HEK293 (cell line): Measurements from ENCODE around the gene TPRN.
A peak's percentile ranks its signal among the peaks of the same experiment; 100 is the strongest.

Experiments
- BCL11B ChIP-seq: fragments of 450-650 bp; formaldehyde crosslinking; IDR thresholded peaks from 2 replicates; pipeline ENCODE4 v1.5.1; 2016; ENCODE audit warnings: low read depth, missing biosample characterization, missing genetic modification characterization
- EGR2 ChIP-seq: fragments of 450-650 bp; formaldehyde crosslinking; IDR thresholded peaks from 2 replicates; pipeline ENCODE4 v1.5.1; 2016; ENCODE audit warnings: low read depth, missing biosample characterization, missing genetic modification characterization
- GFI1B ChIP-seq: fragments of 450-650 bp; formaldehyde crosslinking; IDR thresholded peaks from 2 replicates; pipeline ENCODE4 v1.5.1; 2016; ENCODE audit warnings: missing biosample characterization, missing genetic modification characterization
- GLI2 ChIP-seq: fragments of 450-650 bp; formaldehyde crosslinking; IDR thresholded peaks from 2 replicates; pipeline ENCODE4; 2017; ENCODE audit warnings: missing biosample characterization, missing genetic modification characterization, low read depth, borderline replicate concordance
- GLIS1 ChIP-seq: fragments of 450-650 bp; formaldehyde crosslinking; IDR thresholded peaks from 2 replicates; pipeline ENCODE4 v1.5.1; 2016; ENCODE audit warnings: missing biosample characterization, missing genetic modification characterization
- MEIS1 ChIP-seq: sonication (generic); formaldehyde crosslinking; IDR thresholded peaks from 2 replicates; pipeline ENCODE4 v1.8.1; 2022; ENCODE audit warnings: missing genetic modification reagents, mild to moderate bottlenecking, borderline replicate concordance
- YY2 ChIP-seq: fragments of 450-650 bp; formaldehyde crosslinking; IDR thresholded peaks from 2 replicates; pipeline ENCODE4 v1.5.1; 2016; ENCODE audit warnings: missing biosample characterization, missing genetic modification characterization
- ZBTB20 ChIP-seq: fragments of 450-650 bp; formaldehyde crosslinking; IDR thresholded peaks from 2 replicates; pipeline ENCODE4 v1.5.1; 2016; ENCODE audit warnings: missing biosample characterization, missing genetic modification characterization
- ZBTB7A ChIP-seq: fragments of 450-650 bp; formaldehyde crosslinking; IDR thresholded peaks from 2 replicates; pipeline ENCODE4 v1.5.1; 2016; ENCODE audit warnings: low read depth, missing biosample characterization, missing genetic modification characterization
- ZFP3 ChIP-seq: fragments of 450-650 bp; formaldehyde crosslinking; IDR thresholded peaks from 2 replicates; pipeline ENCODE4 v1.5.1; 2016; ENCODE audit warnings: low read depth, missing biosample characterization, missing genetic modification characterization
- ZFP41 ChIP-seq: fragments of 450-650 bp; formaldehyde crosslinking; IDR thresholded peaks from 2 replicates; pipeline ENCODE4 v1.5.1; 2016; ENCODE audit warnings: missing biosample characterization, missing genetic modification characterization, borderline replicate concordance
- ZNF211 ChIP-seq: fragments of 450-650 bp; formaldehyde crosslinking; IDR thresholded peaks from 2 replicates; pipeline ENCODE4 v1.5.1; 2016; ENCODE audit warnings: low read depth, missing biosample characterization, missing genetic modification characterization
- ZNF214 ChIP-seq: fragments of 450-650 bp; formaldehyde crosslinking; IDR thresholded peaks from 2 replicates; pipeline ENCODE4 v1.5.1; 2017; ENCODE audit warnings: missing biosample characterization, mild to moderate bottlenecking, missing genetic modification characterization, borderline replicate concordance
- ZNF221 ChIP-seq: fragments of 450-650 bp; formaldehyde crosslinking; IDR thresholded peaks from 2 replicates; pipeline ENCODE4 v1.5.1; 2017; ENCODE audit warnings: missing biosample characterization, missing genetic modification characterization, borderline replicate concordance
- ZNF366 ChIP-seq: fragments of 450-650 bp; formaldehyde crosslinking; conservative IDR thresholded peaks from 2 replicates; pipeline ENCODE4 v1.5.1; 2016; ENCODE audit warnings: missing biosample characterization, missing genetic modification characterization
- ZNF48 ChIP-seq: fragments of 450-650 bp; formaldehyde crosslinking; IDR thresholded peaks from 2 replicates; pipeline ENCODE4 v1.5.1; 2016; ENCODE audit warnings: missing biosample characterization, missing genetic modification characterization
- ZNF510 ChIP-seq: fragments of 450-650 bp; formaldehyde crosslinking; IDR thresholded peaks from 2 replicates; pipeline ENCODE4 v1.5.1; 2018; ENCODE audit warnings: mild to moderate bottlenecking, missing genetic modification characterization, missing biosample characterization; ENCODE audit not compliant: insufficient replicate concordance
- ZNF555 ChIP-seq: fragments of 450-650 bp; formaldehyde crosslinking; conservative IDR thresholded peaks from 2 replicates; pipeline ENCODE4 v1.5.1; 2017; ENCODE audit warnings: missing biosample characterization, mild to moderate bottlenecking, missing genetic modification characterization, inconsistent platforms
- ZNF610 ChIP-seq: fragments of 450-650 bp; formaldehyde crosslinking; IDR thresholded peaks from 2 replicates; pipeline ENCODE4 v1.5.1; 2016; ENCODE audit warnings: missing biosample characterization, missing genetic modification characterization, borderline replicate concordance
- ZNF677 ChIP-seq: fragments of 450-650 bp; IDR thresholded peaks from 2 replicates; pipeline ENCODE4 v1.5.0; 2018; ENCODE audit warnings: missing biosample characterization, mild to moderate bottlenecking, missing genetic modification characterization, moderate library complexity
- ZNF785 ChIP-seq: fragments of 450-650 bp; formaldehyde crosslinking; IDR thresholded peaks from 2 replicates; pipeline ENCODE4 v1.5.1; 2016; ENCODE audit warnings: missing biosample characterization, missing genetic modification characterization
- ZNF837 ChIP-seq: fragments of 450-650 bp; formaldehyde crosslinking; IDR thresholded peaks from 2 replicates; pipeline ENCODE4 v1.5.1; 2016; ENCODE audit warnings: missing biosample characterization, missing genetic modification characterization
- ZSCAN23 ChIP-seq: fragments of 450-650 bp; formaldehyde crosslinking; IDR thresholded peaks from 2 replicates; pipeline ENCODE4 v1.5.1; 2016; ENCODE audit warnings: missing biosample characterization, missing genetic modification characterization
- TF ChIP-seq, protein P1 (sequence below): fragments of 450-650 bp; formaldehyde crosslinking; IDR thresholded peaks from 2 replicates; pipeline ENCODE4 v1.5.1; 2016; ENCODE audit warnings: missing biosample characterization, missing genetic modification characterization
- TF ChIP-seq, protein P2 (sequence below): fragments of 450-650 bp; formaldehyde crosslinking; IDR thresholded peaks from 2 replicates; pipeline ENCODE4 v1.5.1; 2016; ENCODE audit warnings: missing biosample characterization, missing genetic modification characterization
- TF ChIP-seq, protein P3 (sequence below): fragments of 450-650 bp; formaldehyde crosslinking; IDR thresholded peaks from 2 replicates; pipeline ENCODE4 v1.5.1; 2016; ENCODE audit warnings: missing biosample characterization, missing genetic modification characterization
- TF ChIP-seq, protein P4 (sequence below): fragments of 450-650 bp; formaldehyde crosslinking; IDR thresholded peaks from 2 replicates; pipeline ENCODE4 v1.5.1; 2017; ENCODE audit warnings: missing biosample characterization, missing genetic modification characterization
- TF ChIP-seq, protein P5 (sequence below): IDR thresholded peaks from 2 replicates; pipeline ENCODE4 v1.6.1; 2011; ENCODE audit warnings: mild to moderate bottlenecking, low read depth, low read length, borderline replicate concordance
- TF ChIP-seq, protein P6 (sequence below): fragments of 450-650 bp; formaldehyde crosslinking; IDR thresholded peaks from 2 replicates; pipeline ENCODE4 v1.5.1; 2016; ENCODE audit warnings: missing biosample characterization, missing genetic modification characterization

The TPRN gene

DNA sequence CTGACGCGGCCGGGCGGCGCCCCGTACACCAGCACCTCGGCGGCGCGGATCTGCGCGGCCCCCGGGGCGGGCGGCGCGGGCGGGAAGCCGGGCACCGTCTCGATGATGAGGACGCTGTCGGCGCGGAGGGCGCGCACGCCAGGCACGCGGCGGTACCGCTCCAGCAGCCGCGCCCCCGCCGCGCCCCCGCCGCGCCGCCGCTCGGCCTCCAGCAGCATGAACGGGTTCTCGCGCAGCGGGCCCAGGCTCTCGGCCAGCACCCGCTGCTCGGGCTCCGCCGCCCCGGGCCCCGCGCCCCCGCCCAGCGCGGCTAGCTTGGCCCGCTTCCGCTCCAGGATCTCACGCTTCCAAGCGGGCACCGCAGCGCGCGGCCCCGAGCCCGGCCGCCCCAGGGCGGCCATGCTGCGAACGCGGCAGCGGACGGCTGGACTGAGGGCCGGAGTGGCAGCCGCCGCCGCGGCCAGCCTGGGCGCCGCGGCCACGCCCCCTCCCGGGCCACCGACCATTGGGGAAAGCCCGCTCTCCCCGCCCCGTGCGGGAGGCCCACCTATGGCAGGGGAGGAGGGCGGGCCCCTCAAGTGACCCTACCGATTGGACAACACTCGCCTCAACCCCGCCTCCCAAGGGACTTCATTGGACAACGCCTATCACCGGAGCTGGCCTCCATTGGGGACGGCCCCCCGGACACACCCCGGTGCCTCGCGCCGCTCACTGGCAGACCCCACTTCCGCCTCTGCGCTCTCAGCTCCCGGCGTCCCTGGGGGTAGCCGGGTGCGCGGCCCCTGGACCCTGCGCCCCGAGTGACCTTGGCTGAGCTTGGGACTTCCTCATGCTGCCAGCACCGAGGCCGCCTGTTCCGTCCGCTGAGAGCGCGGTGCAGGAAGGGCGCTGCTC is at the start of gene TPRN (continued):
- TF ChIP-seq, protein P1, sequence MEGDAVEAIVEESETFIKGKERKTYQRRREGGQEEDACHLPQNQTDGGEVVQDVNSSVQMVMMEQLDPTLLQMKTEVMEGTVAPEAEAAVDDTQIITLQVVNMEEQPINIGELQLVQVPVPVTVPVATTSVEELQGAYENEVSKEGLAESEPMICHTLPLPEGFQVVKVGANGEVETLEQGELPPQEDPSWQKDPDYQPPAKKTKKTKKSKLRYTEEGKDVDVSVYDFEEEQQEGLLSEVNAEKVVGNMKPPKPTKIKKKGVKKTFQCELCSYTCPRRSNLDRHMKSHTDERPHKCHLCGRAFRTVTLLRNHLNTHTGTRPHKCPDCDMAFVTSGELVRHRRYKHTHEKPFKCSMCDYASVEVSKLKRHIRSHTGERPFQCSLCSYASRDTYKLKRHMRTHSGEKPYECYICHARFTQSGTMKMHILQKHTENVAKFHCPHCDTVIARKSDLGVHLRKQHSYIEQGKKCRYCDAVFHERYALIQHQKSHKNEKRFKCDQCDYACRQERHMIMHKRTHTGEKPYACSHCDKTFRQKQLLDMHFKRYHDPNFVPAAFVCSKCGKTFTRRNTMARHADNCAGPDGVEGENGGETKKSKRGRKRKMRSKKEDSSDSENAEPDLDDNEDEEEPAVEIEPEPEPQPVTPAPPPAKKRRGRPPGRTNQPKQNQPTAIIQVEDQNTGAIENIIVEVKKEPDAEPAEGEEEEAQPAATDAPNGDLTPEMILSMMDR = no peak
- no peak for TF ChIP-seq MEIS1 (CRISPR knock-in tag)
- TF ChIP-seq GFI1B (tag by site-specific recombination) = no peak
- no peak; the same call in 1 of the 2 replicates for TF ChIP-seq ZNF610 (tag by site-specific recombination)
- no peak for TF ChIP-seq ZNF214 (tag by site-specific recombination)
- TF ChIP-seq, protein P2, sequence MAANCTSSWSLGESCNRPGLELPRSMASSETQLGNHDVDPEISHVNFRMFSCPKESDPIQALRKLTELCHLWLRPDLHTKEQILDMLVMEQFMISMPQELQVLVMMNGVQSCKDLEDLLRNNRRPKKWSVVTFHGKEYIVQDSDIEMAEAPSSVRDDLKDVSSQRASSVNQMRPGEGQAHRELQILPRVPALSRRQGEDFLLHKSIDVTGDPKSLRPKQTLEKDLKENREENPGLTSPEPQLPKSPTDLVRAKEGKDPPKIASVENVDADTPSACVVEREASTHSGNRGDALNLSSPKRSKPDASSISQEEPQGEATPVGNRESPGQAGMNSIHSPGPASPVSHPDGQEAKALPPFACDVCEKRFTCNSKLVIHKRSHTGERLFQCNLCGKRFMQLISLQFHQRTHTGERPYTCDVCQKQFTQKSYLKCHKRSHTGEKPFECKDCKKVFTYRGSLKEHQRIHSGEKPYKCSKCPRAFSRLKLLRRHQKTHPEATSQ (tag by site-specific recombination) = 0 out of 2 replicates have a peak, but pooled peaks have one; percentile 60
- no peak for TF ChIP-seq ZNF677
- peak; percentile 81; the same call in 1 of the 2 replicates for TF ChIP-seq ZBTB7A (tag by site-specific recombination)
- TF ChIP-seq ZSCAN23 (tag by site-specific recombination) = no peak
- TF ChIP-seq, protein P3, sequence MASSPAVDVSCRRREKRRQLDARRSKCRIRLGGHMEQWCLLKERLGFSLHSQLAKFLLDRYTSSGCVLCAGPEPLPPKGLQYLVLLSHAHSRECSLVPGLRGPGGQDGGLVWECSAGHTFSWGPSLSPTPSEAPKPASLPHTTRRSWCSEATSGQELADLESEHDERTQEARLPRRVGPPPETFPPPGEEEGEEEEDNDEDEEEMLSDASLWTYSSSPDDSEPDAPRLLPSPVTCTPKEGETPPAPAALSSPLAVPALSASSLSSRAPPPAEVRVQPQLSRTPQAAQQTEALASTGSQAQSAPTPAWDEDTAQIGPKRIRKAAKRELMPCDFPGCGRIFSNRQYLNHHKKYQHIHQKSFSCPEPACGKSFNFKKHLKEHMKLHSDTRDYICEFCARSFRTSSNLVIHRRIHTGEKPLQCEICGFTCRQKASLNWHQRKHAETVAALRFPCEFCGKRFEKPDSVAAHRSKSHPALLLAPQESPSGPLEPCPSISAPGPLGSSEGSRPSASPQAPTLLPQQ (tag by site-specific recombination) = no peak
- no peak for TF ChIP-seq YY2
- TF ChIP-seq EGR2 (tag by site-specific recombination) = no peak
- no peak for TF ChIP-seq ZNF555 (tag by site-specific recombination)
- no peak for TF ChIP-seq ZNF211
- TF ChIP-seq BCL11B (tag by site-specific recombination) = peak; percentile 91
- TF ChIP-seq GLIS1 = peak; percentile 93
- no peak for TF ChIP-seq GLI2 (tag by site-specific recombination)
- TF ChIP-seq, protein P4, sequence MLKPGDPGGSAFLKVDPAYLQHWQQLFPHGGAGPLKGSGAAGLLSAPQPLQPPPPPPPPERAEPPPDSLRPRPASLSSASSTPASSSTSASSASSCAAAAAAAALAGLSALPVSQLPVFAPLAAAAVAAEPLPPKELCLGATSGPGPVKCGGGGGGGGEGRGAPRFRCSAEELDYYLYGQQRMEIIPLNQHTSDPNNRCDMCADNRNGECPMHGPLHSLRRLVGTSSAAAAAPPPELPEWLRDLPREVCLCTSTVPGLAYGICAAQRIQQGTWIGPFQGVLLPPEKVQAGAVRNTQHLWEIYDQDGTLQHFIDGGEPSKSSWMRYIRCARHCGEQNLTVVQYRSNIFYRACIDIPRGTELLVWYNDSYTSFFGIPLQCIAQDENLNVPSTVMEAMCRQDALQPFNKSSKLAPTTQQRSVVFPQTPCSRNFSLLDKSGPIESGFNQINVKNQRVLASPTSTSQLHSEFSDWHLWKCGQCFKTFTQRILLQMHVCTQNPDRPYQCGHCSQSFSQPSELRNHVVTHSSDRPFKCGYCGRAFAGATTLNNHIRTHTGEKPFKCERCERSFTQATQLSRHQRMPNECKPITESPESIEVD = no peak
- TF ChIP-seq, protein P5, sequence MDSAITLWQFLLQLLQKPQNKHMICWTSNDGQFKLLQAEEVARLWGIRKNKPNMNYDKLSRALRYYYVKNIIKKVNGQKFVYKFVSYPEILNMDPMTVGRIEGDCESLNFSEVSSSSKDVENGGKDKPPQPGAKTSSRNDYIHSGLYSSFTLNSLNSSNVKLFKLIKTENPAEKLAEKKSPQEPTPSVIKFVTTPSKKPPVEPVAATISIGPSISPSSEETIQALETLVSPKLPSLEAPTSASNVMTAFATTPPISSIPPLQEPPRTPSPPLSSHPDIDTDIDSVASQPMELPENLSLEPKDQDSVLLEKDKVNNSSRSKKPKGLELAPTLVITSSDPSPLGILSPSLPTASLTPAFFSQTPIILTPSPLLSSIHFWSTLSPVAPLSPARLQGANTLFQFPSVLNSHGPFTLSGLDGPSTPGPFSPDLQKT = peak; percentile 12; the same call in 1 of the 2 replicates
- no peak for TF ChIP-seq ZNF221 (tag by site-specific recombination)
- TF ChIP-seq, protein P6, sequence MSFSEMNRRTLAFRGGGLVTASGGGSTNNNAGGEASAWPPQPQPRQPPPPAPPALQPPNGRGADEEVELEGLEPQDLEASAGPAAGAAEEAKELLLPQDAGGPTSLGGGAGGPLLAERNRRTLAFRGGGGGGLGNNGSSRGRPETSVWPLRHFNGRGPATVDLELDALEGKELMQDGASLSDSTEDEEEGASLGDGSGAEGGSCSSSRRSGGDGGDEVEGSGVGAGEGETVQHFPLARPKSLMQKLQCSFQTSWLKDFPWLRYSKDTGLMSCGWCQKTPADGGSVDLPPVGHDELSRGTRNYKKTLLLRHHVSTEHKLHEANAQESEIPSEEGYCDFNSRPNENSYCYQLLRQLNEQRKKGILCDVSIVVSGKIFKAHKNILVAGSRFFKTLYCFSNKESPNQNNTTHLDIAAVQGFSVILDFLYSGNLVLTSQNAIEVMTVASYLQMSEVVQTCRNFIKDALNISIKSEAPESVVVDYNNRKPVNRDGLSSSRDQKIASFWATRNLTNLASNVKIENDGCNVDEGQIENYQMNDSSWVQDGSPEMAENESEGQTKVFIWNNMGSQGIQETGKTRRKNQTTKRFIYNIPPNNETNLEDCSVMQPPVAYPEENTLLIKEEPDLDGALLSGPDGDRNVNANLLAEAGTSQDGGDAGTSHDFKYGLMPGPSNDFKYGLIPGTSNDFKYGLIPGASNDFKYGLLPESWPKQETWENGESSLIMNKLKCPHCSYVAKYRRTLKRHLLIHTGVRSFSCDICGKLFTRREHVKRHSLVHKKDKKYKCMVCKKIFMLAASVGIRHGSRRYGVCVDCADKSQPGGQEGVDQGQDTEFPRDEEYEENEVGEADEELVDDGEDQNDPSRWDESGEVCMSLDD (tag by site-specific recombination) = peak; percentile 99
- no peak for TF ChIP-seq ZNF48
- no peak for TF ChIP-seq ZNF366 (tag by site-specific recombination)
- no peak for TF ChIP-seq ZNF510 (tag by site-specific recombination)
- TF ChIP-seq ZFP41 (tag by site-specific recombination) = no peak
- no peak for TF ChIP-seq ZNF837 (tag by site-specific recombination)
- no peak for TF ChIP-seq ZFP3 (tag by site-specific recombination)
- no peak for TF ChIP-seq ZNF785 (tag by site-specific recombination)
- TF ChIP-seq ZBTB20 (tag by site-specific recombination) = peak; percentile 60; the same call in 1 of the 2 replicates
